Immature natural killer cell (primary cell): ENCODE results near the gene TYW1B. TPM values are rescaled to one million over a fixed set of nuclear protein-coding genes. Genes with fewer than 3 reads are reported as not detected.
"Not testable (repeated sequence)": the region's sequence is repeated elsewhere in the genome, so short reads cannot be mapped to it uniquely, and the experiment has no call there.

Experiments used
- DNase-seq, 3 donors: peaks; one replicate each; pipeline ENCODE4 v3.0.0; 2022; ENCODE audit warnings: mixed read lengths in 1 of 3
- H3K27ac Mint-ChIP-seq, 6 donors: one replicate each; pipeline ENCODE4 v1.8.0; 2020; ENCODE audit warnings: mixed read lengths in 6 of 6, mild to moderate bottlenecking in 5 of 6, inconsistent platforms in 4 of 6, moderate library complexity in 3 of 6
- H3K27me3 Mint-ChIP-seq, 3 donors: one replicate each; pipeline ENCODE4 v1.8.0; 2020 to 2021; ENCODE audit warnings: low read depth in 3 of 3, mild to moderate bottlenecking in 3 of 3, mixed read lengths in 3 of 3, moderate library complexity in 3 of 3, inconsistent platforms in 1 of 3
- H3K36me3 Mint-ChIP-seq, 3 donors: one replicate each; pipeline ENCODE4 v1.8.0; 2020; ENCODE audit warnings: mixed read lengths in 3 of 3, inconsistent platforms in 2 of 3, mild to moderate bottlenecking in 2 of 3
- H3K4me1 Mint-ChIP-seq, 2 donors: one replicate each; pipeline ENCODE4 v1.8.0; 2020; ENCODE audit warnings: inconsistent platforms in 2 of 2, mild to moderate bottlenecking in 2 of 2, mixed read lengths in 2 of 2, moderate library complexity in 1 of 2
- H3K4me3 Mint-ChIP-seq, 5 donors: one replicate each; pipeline ENCODE4 v1.8.0; 2020; ENCODE audit warnings: mild to moderate bottlenecking in 5 of 5, mixed read lengths in 5 of 5, inconsistent platforms in 3 of 5, moderate library complexity in 3 of 5
- H3K9me3 Mint-ChIP-seq, 6 donors: one replicate each; pipeline ENCODE4 v1.8.0; 2020; ENCODE audit warnings: mild to moderate bottlenecking in 6 of 6, mixed read lengths in 6 of 6, inconsistent platforms in 4 of 6, moderate library complexity in 3 of 6
- polyA plus RNA-seq, 3 donors: library from polyadenylated mRNA; unstranded; fragments of 300-500 nt; fragmentation: Illumina TruSeq; gene quantifications; one replicate each; pipeline ENCODE4 v1.2.3, GENCODE V29; 2021

TYW1B gene
- polyA plus RNA-seq: 1 to 10 TPM in 1 of 3 donors, under 1 TPM in 2; 0.55 to 2.0 (median 0.88) TPM

GRCh38 chr7:72827839-72828591 lies at the start of gene TYW1B:
Gene TYW1B, minus strand, starts transcription at chr7:72828200. Its CDS starts 125 bp downstream, at chr7:72828075.
- Mint-ChIP-seq H3K27ac (peak within 1 kb of the TSS; percentile 90 to 99 (median 97)), H3K4me1 (peaks cover 35 to 40% of the 10 kb centered on the region in 2 donors), H3K27me3 (peaks cover 9 to 15% (median 10%) of the 10 kb centered on the region in 3 donors), H3K36me3 (peaks cover 6 to 10% (median 7%) of the 10 kb centered on the region in 3 donors), H3K4me3 (peak within 1 kb of the TSS; percentile 93 to 100 (median 98))
- not testable (repeated sequence) for H3K9me3 Mint-ChIP-seq
- DNase-seq: peak; percentile 98 to 99 (median 99)

- H3K27ac Mint-ChIP-seq, H3K36me3 Mint-ChIP-seq, H3K9me3 Mint-ChIP-seq, DNase-seq, H3K4me3 Mint-ChIP-seq, H3K27me3 Mint-ChIP-seq, H3K4me1 Mint-ChIP-seq: not testable (repeated sequence)
Measured at GRCh38 chr7:72867591-72867990, 39.6 kb upstream of the TYW1B start.

DNA sequence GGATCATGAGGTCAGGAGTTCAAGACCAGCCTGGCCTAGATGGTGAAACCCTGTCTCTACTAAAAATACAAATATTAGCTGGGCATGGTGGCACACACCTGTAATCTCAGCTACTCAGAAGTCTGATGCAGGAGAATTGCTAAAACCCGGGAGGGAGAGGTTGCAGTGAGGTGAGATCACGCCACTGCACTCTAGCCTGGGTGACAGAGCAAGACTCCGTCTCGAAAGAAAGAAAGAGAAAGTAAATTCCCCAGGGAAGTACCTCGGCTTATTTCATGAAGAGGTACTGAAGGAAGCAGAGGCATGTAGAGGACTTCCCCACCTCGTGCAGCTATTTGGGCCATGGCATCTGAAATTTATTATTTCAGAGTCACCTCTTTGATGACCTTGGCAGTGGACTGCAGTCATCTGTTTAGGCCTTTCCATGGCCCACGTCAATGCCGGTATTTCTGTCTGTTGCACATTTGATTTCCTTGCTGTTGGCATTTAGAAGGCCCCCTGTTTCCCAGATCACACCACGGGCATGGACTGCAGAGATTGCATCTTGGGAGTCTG lies 30.9 kb upstream of the TYW1B start:
- not testable (repeated sequence) for H3K9me3 Mint-ChIP-seq, H3K27ac Mint-ChIP-seq, H3K4me1 Mint-ChIP-seq, H3K36me3 Mint-ChIP-seq, H3K27me3 Mint-ChIP-seq, H3K4me3 Mint-ChIP-seq, DNase-seq

GRCh38 chr7:72857925-72858324 lies 29.9 kb upstream of the TYW1B start:
- H3K36me3 Mint-ChIP-seq, H3K27ac Mint-ChIP-seq, H3K4me1 Mint-ChIP-seq, DNase-seq, H3K9me3 Mint-ChIP-seq, H3K27me3 Mint-ChIP-seq, H3K4me3 Mint-ChIP-seq: not testable (repeated sequence)

- not testable (repeated sequence) for H3K36me3 Mint-ChIP-seq, H3K27ac Mint-ChIP-seq, H3K4me3 Mint-ChIP-seq, DNase-seq, H3K9me3 Mint-ChIP-seq, H3K4me1 Mint-ChIP-seq, H3K27me3 Mint-ChIP-seq
Measured at GRCh38 chr7:72855261-72855660, 27.3 kb upstream of the TYW1B start.

GRCh38 chr7:72852937-72853336 lies 24.9 kb upstream of the TYW1B start:
- H3K27me3 Mint-ChIP-seq, DNase-seq, H3K4me1 Mint-ChIP-seq, H3K4me3 Mint-ChIP-seq, H3K36me3 Mint-ChIP-seq, H3K9me3 Mint-ChIP-seq, H3K27ac Mint-ChIP-seq: not testable (repeated sequence)

- not testable (repeated sequence) for H3K36me3 Mint-ChIP-seq, DNase-seq, H3K9me3 Mint-ChIP-seq, H3K4me1 Mint-ChIP-seq, H3K27me3 Mint-ChIP-seq, H3K4me3 Mint-ChIP-seq, H3K27ac Mint-ChIP-seq
Measured at GRCh38 chr7:72850746-72851145, 22.7 kb upstream of the TYW1B start.

DNA sequence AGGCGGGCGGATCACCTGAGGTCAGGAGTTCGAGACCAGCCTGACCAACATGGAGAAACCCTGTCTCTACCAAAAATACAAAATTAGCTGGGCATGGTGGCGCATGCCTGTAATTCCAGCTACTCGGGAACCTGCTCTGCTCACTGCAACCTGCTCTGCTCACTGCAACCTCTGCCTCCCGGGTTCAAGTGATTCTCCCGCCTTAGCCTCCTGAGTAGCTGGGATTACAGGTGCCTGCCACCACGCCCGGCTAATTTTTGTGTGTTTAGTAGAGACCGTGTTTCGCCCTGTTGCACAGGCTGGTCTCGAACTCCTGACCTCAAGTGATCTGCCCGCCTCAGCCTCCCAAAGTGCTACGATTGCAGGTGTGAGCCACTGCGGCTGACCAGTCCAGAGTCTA lies 16.1 kb upstream of the TYW1B start:
- not testable (repeated sequence) for H3K27ac Mint-ChIP-seq, DNase-seq, H3K27me3 Mint-ChIP-seq, H3K4me3 Mint-ChIP-seq, H3K4me1 Mint-ChIP-seq
- Mint-ChIP-seq H3K36me3 (peaks cover 4 to 19% (median 11%) of the 10 kb centered on the region in 3 donors), H3K9me3 (peaks cover 5 to 15% (median 12%) of the 10 kb centered on the region in 6 donors)

DNA sequence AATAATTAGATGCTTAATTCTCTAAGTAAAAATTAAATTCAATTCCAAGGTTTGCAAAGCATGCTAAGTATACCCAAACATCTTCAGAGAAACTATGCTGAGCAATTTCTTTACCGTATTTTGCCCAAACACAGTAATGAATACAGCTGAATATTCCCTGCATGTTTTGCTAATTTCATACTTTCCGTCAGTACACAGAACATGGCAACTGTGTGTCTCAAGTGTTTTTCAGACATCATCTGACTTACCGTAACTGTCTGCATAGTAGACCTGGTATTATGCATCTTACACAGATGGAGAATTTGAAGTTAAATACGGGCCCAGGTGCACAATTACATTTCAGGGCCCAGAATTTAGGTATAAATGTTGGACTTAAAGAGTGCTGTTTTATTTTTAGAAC lies 15.2 kb upstream of the TYW1B start:
- not testable (repeated sequence) for H3K27me3 Mint-ChIP-seq, DNase-seq, H3K4me1 Mint-ChIP-seq, H3K4me3 Mint-ChIP-seq, H3K27ac Mint-ChIP-seq
- Mint-ChIP-seq H3K36me3 (peaks cover 4 to 19% (median 11%) of the 10 kb centered on the region in 3 donors), H3K9me3 (peaks cover 5 to 15% (median 12%) of the 10 kb centered on the region in 6 donors)

- not testable (repeated sequence) for H3K27me3 Mint-ChIP-seq, H3K4me1 Mint-ChIP-seq, H3K27ac Mint-ChIP-seq, DNase-seq, H3K4me3 Mint-ChIP-seq
- H3K36me3 Mint-ChIP-seq: peaks cover 11 to 18% (median 18%) of the 10 kb centered on the region in 3 donors
- H3K9me3 Mint-ChIP-seq: peaks cover 5 to 15% (median 12%) of the 10 kb centered on the region in 6 donors
Measured at GRCh38 chr7:72840966-72841511, 13.0 kb upstream of the TYW1B start.

GRCh38 chr7:72838315-72838714 lies 10.3 kb upstream of the TYW1B start:
- DNase-seq, H3K4me3 Mint-ChIP-seq, H3K27ac Mint-ChIP-seq, H3K4me1 Mint-ChIP-seq, H3K27me3 Mint-ChIP-seq: not testable (repeated sequence)
- Mint-ChIP-seq H3K36me3 (peaks cover 11 to 26% (median 18%) of the 10 kb centered on the region in 3 donors), H3K9me3 (peaks cover 5 to 15% (median 12%) of the 10 kb centered on the region in 6 donors)

DNA sequence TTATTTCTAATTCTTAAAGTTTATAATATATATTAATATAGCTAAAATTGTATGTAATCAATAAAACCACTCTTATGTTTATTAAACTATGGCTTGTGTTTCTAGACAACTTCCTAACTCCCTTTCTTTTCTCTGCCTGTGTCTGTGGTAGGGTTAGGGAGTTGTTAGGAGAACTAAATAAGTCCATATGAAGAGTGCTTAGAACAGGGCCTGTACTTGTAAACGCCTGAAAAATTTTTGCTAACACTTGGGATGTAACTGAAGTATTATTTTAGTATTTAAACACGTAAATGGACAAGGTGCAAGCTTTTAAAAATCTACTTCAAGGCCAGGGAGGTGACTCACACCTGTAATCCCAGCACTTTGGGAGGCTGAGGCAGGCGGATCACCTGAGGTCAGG lies 9.3 kb upstream of the TYW1B start:
- Mint-ChIP-seq H3K4me1 (peaks cover 6 to 10% of the 10 kb centered on the region in 2 donors), H3K9me3 (peaks cover 5 to 15% (median 12%) of the 10 kb centered on the region in 6 donors), H3K36me3 (peaks cover 20 to 35% (median 24%) of the 10 kb centered on the region in 3 donors), H3K27ac (peak overlapping the region in 1 of 6 donors; percentile 53)
- H3K27me3 Mint-ChIP-seq, DNase-seq, H3K4me3 Mint-ChIP-seq: not testable (repeated sequence)

DNA sequence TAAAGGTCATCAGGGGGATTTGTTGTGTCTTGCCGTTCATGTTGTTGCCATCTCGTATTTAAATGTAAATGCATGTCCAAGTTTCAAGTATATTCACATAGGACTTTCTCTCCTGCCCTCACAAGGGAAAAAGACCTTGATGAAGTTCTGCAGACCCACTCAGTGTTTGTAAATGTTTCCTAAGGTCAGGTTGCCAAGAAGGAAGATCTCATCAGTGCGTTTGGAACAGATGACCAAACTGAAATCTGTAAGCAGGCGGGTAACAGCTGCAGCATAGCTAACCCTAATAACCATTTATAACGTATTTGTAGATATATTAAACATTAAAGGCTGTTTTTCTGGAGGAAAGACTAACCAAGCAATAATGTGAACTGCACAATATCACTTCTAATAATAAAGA lies 2.6 kb upstream of the TYW1B start:
- H3K4me3 Mint-ChIP-seq: peak overlapping the region; percentile 93 to 100 (median 98)
- not testable (repeated sequence) for DNase-seq, H3K9me3 Mint-ChIP-seq
- H3K27me3 Mint-ChIP-seq: peaks cover 9 to 15% (median 10%) of the 10 kb centered on the region in 3 donors
- peaks cover 6 to 18% (median 13%) of the 10 kb centered on the region in 3 donors for H3K36me3 Mint-ChIP-seq
- H3K27ac Mint-ChIP-seq: peak overlapping the region; percentile 94 to 99 (median 98)
- H3K4me1 Mint-ChIP-seq: peaks cover 35 to 43% of the 10 kb centered on the region in 2 donors

DNA sequence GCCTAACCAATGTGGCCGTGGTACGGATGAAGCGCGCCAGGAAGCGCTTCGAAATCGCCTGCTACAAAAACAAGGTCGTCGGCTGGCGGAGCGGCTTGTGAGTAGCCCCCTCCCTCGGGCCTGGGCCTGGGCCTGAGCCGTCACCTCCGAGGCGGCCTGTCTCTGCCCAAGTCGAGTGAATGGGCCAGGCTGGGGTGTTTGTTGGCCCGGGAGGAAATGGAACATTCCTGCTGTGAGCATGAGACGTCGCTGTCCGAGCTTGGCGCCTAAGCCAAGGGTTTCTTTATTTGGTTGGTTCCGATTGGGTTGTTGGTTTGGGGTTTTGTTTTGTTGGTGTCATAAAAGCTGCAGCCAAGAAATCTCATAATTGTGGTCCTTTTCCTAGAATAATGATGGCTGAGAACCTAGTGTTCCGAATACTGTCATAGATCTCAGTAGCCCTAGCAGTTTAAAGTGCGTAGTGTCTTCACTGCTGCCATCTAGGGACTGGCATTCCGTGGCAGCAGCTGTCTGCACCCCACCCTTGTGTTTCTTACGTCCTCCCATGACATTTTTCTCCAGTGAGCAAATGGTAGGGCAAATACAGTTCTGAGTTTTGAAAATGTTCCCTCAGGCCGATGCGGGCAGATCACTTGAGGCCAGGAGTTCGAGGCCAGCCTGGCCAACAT lies 1.8 kb upstream of the TYW1B start:
- Mint-ChIP-seq H3K27me3 (peaks cover 9 to 15% (median 10%) of the 10 kb centered on the region in 3 donors), H3K27ac (peak overlapping the region; percentile 94 to 99 (median 98)), H3K4me1 (peaks cover 35 to 43% of the 10 kb centered on the region in 2 donors), H3K36me3 (peaks cover 6 to 18% (median 13%) of the 10 kb centered on the region in 3 donors), H3K4me3 (peak overlapping the region; percentile 93 to 100 (median 98))
- H3K9me3 Mint-ChIP-seq: not testable (repeated sequence)
- peak in 1 of 3 donors; percentile 66 for DNase-seq
